Stimulated activated naive B cell treated with anti-CD40 and anti-IgM and Interleukin-4, amounts not matched to agents 10 μg/mL and 1 μg/mL and 100 μg/mL, for 72 hours (primary cell): ENCODE measurements around the gene ZNF487.
"Not testable (repeated sequence)": the region's sequence is repeated elsewhere in the genome, so short reads cannot be mapped to it uniquely, and the experiment has no call there.

ENCODE experiments used
- ATAC-seq, 2 donors: fragments of 150-1000 bp; cut with Tn5 transposase; replicated peaks; 2 replicates each; pipeline ENCODE4 v1.10.0; 2021; ENCODE audit warnings: moderate library complexity in 1 of 2
- DNase-seq: peaks from one replicate; pipeline ENCODE4 v3.0.0; 2021
- H3K27ac Mint-ChIP-seq: one replicate; pipeline ENCODE4 v1.8.0; 2022; ENCODE audit warnings: mild to moderate bottlenecking, mixed read lengths
- H3K27me3 Mint-ChIP-seq, 2 donors: one replicate each; pipeline ENCODE4 v1.8.0; 2022; ENCODE audit warnings: mixed read lengths in 2 of 2
- H3K36me3 Mint-ChIP-seq, 2 donors: one replicate each; pipeline ENCODE4 v1.8.0; 2022; ENCODE audit warnings: mixed read lengths in 2 of 2, mild to moderate bottlenecking in 1 of 2
- H3K4me1 Mint-ChIP-seq, 2 donors: one replicate each; pipeline ENCODE4 v1.8.0; 2022; ENCODE audit warnings: mixed read lengths in 2 of 2, mild to moderate bottlenecking in 1 of 2
- H3K4me3 Mint-ChIP-seq, 2 donors: one replicate each; pipeline ENCODE4 v1.8.0; 2022; ENCODE audit warnings: mild to moderate bottlenecking in 2 of 2, mixed read lengths in 2 of 2, moderate library complexity in 1 of 2
- H3K9me3 Mint-ChIP-seq, 2 donors: one replicate each; pipeline ENCODE4 v1.8.0; 2022; ENCODE audit warnings: mixed read lengths in 2 of 2, mild to moderate bottlenecking in 1 of 2

The ZNF487 gene

GRCh38 chr10:43437141-43437870 lies 395 bp downstream of the ZNF487 start:
- Mint-ChIP-seq H3K9me3 (no peaks in the 10 kb centered on the region), H3K4me3 (peak overlapping the region; percentile 98 to 99), H3K27ac (peak overlapping the region; percentile 99), H3K27me3 (no peaks in the 10 kb centered on the region), H3K4me1 (peaks cover 17 to 38% of the 10 kb centered on the region in 2 donors), H3K36me3 (peaks cover 6 to 8% of the 10 kb centered on the region in 2 donors)
- DNase-seq: no peak
- peak in 1 of 2 donors; percentile 90 for ATAC-seq

DNA sequence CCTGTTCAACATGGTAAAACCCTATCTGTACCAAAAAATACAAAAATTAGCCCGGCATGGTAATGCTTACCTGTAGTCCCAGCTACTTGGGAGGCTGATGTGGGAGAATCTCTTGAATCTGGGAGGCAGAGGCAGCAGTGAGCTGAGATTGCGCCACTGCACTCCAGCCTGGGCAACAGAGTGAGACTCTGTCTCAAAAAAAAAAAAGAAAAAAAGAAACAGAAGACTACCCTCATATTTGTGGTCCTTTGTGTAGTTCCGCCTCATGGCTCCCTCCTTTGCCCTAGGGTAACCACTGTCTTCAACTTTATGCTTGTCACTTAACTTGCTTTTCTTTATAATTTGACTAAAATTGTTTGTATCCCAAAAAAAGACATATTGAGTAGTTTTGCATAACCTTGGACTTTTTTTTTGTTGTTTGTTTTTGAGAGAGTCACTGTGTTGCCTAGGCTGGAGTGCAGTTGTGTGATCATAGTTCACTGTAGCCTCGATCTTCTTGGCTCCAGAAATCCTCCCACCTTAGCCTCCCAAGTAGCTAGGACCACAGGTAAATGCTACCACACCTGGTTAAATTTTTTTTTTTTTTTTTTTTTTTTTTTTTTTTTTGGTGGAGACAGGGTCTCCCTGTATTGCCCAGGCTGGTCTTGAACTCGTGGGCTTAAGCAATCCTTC lies 3.7 kb downstream of the ZNF487 start:
- ATAC-seq (no peak), DNase-seq (no peak)
- Mint-ChIP-seq H3K4me3 (no peak overlapping the region), H3K4me1 (peaks cover 14 to 38% of the 10 kb centered on the region in 2 donors), H3K36me3 (peaks cover 13 to 14% of the 10 kb centered on the region in 2 donors), H3K27ac (no peak overlapping the region), H3K27me3 (no peaks in the 10 kb centered on the region), H3K9me3 (no peaks in the 10 kb centered on the region)

- H3K36me3 Mint-ChIP-seq: peaks cover 17% of the 10 kb centered on the region in 2 donors
- H3K4me1 Mint-ChIP-seq: peaks cover 3 to 14% of the 10 kb centered on the region in 2 donors
- no peak overlapping the region for H3K4me3 Mint-ChIP-seq
- ATAC-seq (no peak), DNase-seq (no peak)
- H3K27me3 Mint-ChIP-seq: no peaks in the 10 kb centered on the region
- no peak overlapping the region for H3K27ac Mint-ChIP-seq
- peaks cover 0 to 2% of the 10 kb centered on the region in 2 donors for H3K9me3 Mint-ChIP-seq
These were observed 7.4 kb downstream of the ZNF487 start for GRCh38 chr10:43444323-43444722.

DNA sequence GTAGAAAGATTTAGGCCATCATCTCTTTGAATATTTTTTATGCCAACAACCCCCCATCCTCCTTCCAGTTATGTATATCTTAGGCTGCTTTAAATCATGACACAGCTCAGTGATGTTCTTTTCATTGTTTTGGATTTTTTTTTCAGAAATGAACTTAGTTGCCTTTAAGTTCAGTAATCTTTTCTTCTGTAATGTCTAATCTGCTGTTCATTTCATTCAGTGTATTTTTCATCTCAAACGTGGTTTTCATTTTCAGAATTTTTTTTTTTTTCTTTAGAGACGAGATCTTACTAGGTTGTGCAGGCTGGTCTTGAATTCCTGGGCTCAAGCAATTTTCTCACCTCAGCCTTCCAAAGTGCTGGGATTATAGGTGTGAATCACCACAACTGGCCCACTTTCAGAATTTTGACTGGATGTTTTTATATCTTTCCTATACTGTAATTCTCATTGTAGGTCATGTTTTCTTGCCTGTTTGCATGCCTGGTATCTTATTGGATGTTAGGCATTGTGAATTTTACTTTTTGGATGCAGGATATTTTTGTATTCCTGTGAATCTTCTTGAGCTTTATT lies 8.1 kb downstream of the ZNF487 start:
- ATAC-seq (no peak), DNase-seq (no peak)
- H3K9me3 Mint-ChIP-seq: peaks cover 0 to 2% of the 10 kb centered on the region in 2 donors
- no peak overlapping the region for H3K27ac Mint-ChIP-seq
- peaks cover 17% of the 10 kb centered on the region in 2 donors for H3K36me3 Mint-ChIP-seq
- H3K27me3 Mint-ChIP-seq: no peaks in the 10 kb centered on the region
- H3K4me1 Mint-ChIP-seq: peaks cover 0 to 8% of the 10 kb centered on the region in 2 donors
- no peak overlapping the region for H3K4me3 Mint-ChIP-seq

DNA sequence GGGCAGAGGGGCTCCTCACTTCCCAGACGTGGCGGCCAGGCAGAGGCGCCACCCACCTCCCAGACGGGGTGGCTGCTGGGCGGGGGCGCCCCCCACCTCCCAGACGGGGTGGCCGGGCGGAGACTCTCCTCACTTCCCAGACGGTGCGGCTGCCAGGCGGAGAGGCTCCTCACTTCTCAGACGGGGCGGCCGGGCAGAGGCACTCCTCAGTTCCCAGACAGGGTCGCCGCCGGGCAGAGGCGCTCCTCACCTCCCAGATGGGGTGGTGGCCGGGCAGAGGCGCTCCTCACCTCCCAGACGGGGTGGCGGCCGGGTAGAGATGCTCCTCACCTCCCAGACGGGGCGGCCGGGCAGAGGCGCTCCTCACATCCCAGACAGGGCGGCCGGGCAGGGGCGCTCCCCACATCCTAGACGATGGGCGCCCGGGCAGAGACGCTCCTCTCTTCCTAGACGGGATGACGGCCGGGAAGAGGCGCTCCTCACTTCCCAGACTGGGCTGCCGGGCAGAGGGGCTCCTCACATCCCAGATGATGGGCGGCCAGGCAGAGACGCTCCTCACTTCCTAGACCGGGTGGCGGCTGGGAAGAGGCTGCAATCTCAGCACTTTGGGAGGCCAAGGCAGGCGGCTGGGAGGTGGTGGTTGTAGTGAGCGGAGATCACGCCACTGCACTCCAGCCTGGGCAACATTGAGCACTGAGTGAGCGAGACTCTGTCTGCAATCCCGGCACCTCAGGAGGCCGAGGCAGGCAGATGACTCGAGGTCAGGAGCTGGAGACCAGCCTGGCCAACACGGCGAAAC lies 9.5 kb downstream of the ZNF487 start:
- H3K27me3 Mint-ChIP-seq, H3K9me3 Mint-ChIP-seq, ATAC-seq, H3K4me1 Mint-ChIP-seq, DNase-seq, H3K4me3 Mint-ChIP-seq, H3K27ac Mint-ChIP-seq: not testable (repeated sequence)
- H3K36me3 Mint-ChIP-seq: peaks cover 17% of the 10 kb centered on the region in 2 donors

DNA sequence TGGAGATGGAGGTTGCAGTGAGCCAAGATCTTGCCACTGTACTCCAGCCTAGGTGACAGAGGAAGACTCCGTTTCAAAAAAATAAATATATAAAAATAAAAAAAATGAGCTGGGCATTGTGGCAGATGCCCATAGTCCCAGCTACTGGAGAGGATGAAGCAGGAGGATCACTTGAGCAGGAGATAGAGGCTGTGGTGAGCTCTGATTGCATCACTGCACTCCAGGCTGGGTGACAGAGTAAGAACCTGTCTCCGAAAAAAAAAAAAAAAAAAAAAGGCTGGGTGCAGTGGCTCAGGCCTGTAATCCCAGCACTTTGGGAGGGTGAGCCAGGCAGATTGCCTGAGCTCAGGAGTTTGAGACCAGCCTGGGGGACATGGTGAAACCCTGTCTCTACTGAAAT lies 11.8 kb downstream of the ZNF487 start:
- ATAC-seq: no peak
- Mint-ChIP-seq H3K27ac (no peak overlapping the region), H3K4me3 (no peak overlapping the region)

GRCh38 chr10:43452356-43452914 lies 15.5 kb downstream of the ZNF487 start:
- DNase-seq: no peak
- H3K27me3 Mint-ChIP-seq: no peaks in the 10 kb centered on the region
- H3K9me3 Mint-ChIP-seq: no peaks in the 10 kb centered on the region
- H3K4me1 Mint-ChIP-seq: peaks cover 21 to 53% of the 10 kb centered on the region in 2 donors
- H3K27ac Mint-ChIP-seq: peak overlapping the region; percentile 97
- ATAC-seq: no peak
- peaks cover 4 to 6% of the 10 kb centered on the region in 2 donors for H3K36me3 Mint-ChIP-seq
- H3K4me3 Mint-ChIP-seq: peak overlapping the region; percentile 31 to 78

More for the DNA sequence above, 11.8 kb downstream of the ZNF487 start:
- DNase-seq: no peak
- peaks cover 0 to 2% of the 10 kb centered on the region in 2 donors for H3K9me3 Mint-ChIP-seq
- no peaks in the 10 kb centered on the region for H3K27me3 Mint-ChIP-seq
- H3K36me3 Mint-ChIP-seq: peaks cover 17% of the 10 kb centered on the region in 2 donors
- peaks cover 19 to 23% of the 10 kb centered on the region in 2 donors for H3K4me1 Mint-ChIP-seq

DNA sequence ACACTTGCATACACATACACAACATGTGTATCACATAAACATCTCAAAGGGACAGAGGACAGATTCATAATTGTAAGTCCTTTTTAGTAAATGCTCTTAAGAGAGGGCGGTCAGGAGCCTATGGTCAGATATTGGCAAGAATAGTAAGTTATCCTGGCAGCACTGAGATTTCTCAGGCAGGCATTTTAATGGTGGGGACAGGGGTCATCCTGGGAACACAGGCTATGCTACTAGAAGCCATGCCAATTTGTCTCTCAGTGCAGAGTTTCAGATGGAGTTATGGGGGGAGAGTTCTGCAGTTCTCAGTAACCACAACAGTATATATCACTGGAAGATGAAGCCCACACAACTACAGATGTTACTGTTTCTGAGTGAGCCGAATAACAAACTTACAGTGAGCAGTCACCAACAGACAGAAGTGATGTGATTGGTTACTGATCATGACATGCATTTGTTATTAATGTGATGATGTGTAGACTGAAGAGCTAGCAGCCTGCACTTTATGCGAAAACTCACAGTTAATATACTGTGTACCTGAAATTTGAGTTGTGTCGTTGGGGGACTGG lies 16.4 kb downstream of the ZNF487 start:
- peaks cover 23 to 58% of the 10 kb centered on the region in 2 donors for H3K4me1 Mint-ChIP-seq

GRCh38 chr10:43454025-43454424 lies 17.1 kb downstream of the ZNF487 start:
- peaks cover 25 to 59% of the 10 kb centered on the region in 2 donors for H3K4me1 Mint-ChIP-seq
- H3K4me3 Mint-ChIP-seq: peak overlapping the region; percentile 96
- not testable (repeated sequence) for H3K36me3 Mint-ChIP-seq, DNase-seq, ATAC-seq, H3K9me3 Mint-ChIP-seq, H3K27me3 Mint-ChIP-seq
- H3K27ac Mint-ChIP-seq: peak overlapping the region; percentile 97

More for the DNA sequence above, 16.4 kb downstream of the ZNF487 start:
- H3K4me3 Mint-ChIP-seq: peak overlapping the region; percentile 52 to 78
- H3K27me3 Mint-ChIP-seq: no peaks in the 10 kb centered on the region
- DNase-seq (peak; percentile 18), ATAC-seq (peak; percentile 39 to 42)
- H3K27ac Mint-ChIP-seq: peak overlapping the region; percentile 97
- peaks cover 4% of the 10 kb centered on the region in 2 donors for H3K36me3 Mint-ChIP-seq
- H3K9me3 Mint-ChIP-seq: no peaks in the 10 kb centered on the region

- not testable (repeated sequence) for ATAC-seq, H3K27ac Mint-ChIP-seq, H3K27me3 Mint-ChIP-seq, H3K36me3 Mint-ChIP-seq, DNase-seq, H3K9me3 Mint-ChIP-seq
- peak overlapping the region in 1 of 2 donors; percentile 96 for H3K4me3 Mint-ChIP-seq
- peaks cover 26 to 58% of the 10 kb centered on the region in 2 donors for H3K4me1 Mint-ChIP-seq
These were observed 19.6 kb downstream of the ZNF487 start for GRCh38 chr10:43456561-43456960.

DNA sequence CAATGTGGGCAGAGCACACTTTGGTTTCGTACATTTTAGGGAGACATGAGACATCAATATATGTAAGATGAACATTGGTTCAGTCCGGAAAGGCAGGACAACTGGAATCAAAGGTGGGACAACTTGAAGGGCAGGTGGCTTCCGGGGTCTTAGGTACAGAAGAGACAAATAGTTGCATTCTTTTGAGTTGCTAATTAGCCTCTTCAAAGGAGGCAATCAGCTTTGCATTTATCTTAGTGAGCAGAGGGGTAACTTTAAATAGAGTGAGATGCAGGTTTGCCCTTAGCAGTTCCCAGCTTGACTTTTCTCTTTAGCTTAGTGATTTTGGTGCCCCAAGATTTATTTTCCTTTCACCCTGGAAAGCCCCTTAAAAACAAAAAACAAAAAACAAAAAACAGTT lies 21.3 kb downstream of the ZNF487 start:
- no peak overlapping the region for H3K27ac Mint-ChIP-seq
- DNase-seq: no peak
- no peak for ATAC-seq
- H3K4me3 Mint-ChIP-seq: no peak overlapping the region
- H3K9me3 Mint-ChIP-seq: no peaks in the 10 kb centered on the region
- H3K36me3 Mint-ChIP-seq: peaks cover 4% of the 10 kb centered on the region in 2 donors
- H3K4me1 Mint-ChIP-seq: peaks cover 14 to 48% of the 10 kb centered on the region in 2 donors
- H3K27me3 Mint-ChIP-seq: no peaks in the 10 kb centered on the region

DNA sequence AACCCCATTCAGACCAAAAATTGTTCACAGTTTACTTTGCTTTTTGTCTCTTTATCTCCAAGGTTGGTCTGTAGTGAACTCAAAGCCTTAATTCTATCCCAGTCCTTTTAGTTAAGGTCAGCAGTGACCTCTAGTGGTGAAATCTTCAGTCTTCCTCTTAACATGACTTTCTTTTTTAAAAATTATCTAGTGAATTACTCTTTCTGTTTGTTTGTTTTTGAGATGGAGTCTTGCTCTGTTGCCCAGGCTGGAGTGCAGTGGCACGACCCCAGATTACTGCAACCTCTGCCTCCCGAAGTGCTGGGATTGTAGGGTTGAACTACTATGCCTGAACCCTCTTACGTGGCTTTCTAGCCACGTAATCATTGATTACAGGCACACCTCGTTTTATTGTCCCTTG lies 25.0 kb downstream of the ZNF487 start:
- Mint-ChIP-seq H3K4me3 (peak overlapping the region in 1 of 2 donors; percentile 53), H3K27ac (no peak overlapping the region), H3K9me3 (no peaks in the 10 kb centered on the region), H3K36me3 (no peaks in the 10 kb centered on the region), H3K27me3 (no peaks in the 10 kb centered on the region), H3K4me1 (peaks cover 6 to 13% of the 10 kb centered on the region in 2 donors)
- peak; percentile 20 for DNase-seq
- ATAC-seq: peak; percentile 88

GRCh38 chr10:43465086-43465735 lies 28.3 kb downstream of the ZNF487 start:
- ATAC-seq, H3K9me3 Mint-ChIP-seq, H3K4me1 Mint-ChIP-seq, H3K27me3 Mint-ChIP-seq, DNase-seq, H3K27ac Mint-ChIP-seq, H3K4me3 Mint-ChIP-seq, H3K36me3 Mint-ChIP-seq: not testable (repeated sequence)
